Adrenal gland (tissue), 12 donors: ENCODE data around the gene PLEKHA5. TPM values are rescaled to one million over a fixed set of nuclear protein-coding genes. Genes with fewer than 3 reads are reported as not detected.

Experiments used
- DNase-seq, 7 donors: peaks; one replicate each; pipeline ENCODE4 v3.0.0-alpha.2; 2019 to 2020
- H3K27ac ChIP-seq, 5 donors: fragments of 200-600 bp; sonication (generic) in 4 of 5; 1 replicate in 3 of 5; 2 replicates in 2 of 5; pipeline versions ENCODE4 v1.5.1 to v1.8.0; 2016 to 2020; ENCODE audit warnings: mild to moderate bottlenecking in 1 of 5
- H3K27me3 ChIP-seq: fragments of 200-600 bp; 2 replicates; pipeline ENCODE4 v1.8.0; 2021
- H3K36me3 ChIP-seq, 2 donors: fragments of 200-600 bp; replicated peaks in 1 of 2; 1 replicate in 1 of 2; 2 replicates in 1 of 2; pipeline versions ENCODE4 v1.5.1 to v1.8.0; 2018 to 2022
- H3K4me1 ChIP-seq, 2 donors: fragments of 200-600 bp; replicated peaks in 1 of 2; 1 replicate in 1 of 2; 2 replicates in 1 of 2; pipeline versions ENCODE4 v1.5.1 to v1.8.0; 2018 to 2021
- H3K4me3 ChIP-seq, 4 donors: fragments of 200-600 bp; sonication (generic) in 3 of 4; one replicate each; pipeline ENCODE4 v1.5.1; 2016 to 2018
- H3K9me3 ChIP-seq, 3 donors: fragments of 200-600 bp; sonication (generic) in 1 of 3; replicated peaks in 1 of 3; 1 replicate in 2 of 3; 2 replicates in 1 of 3; pipeline versions ENCODE4 v1.5.1 to v1.8.0; 2016 to 2021
- CTCF ChIP-seq, 6 experiments: fragments of 450-650 bp in 4 of 6; fragments of 200-600 bp in 2 of 6; sonication (generic) in 1 of 6; IDR thresholded peaks; 1 replicate in 5 of 6; 2 replicates in 1 of 6; pipeline versions ENCODE4 v1.5.1 to v1.8.0; 2016 to 2021; ENCODE audit warnings: antibody characterized with exemption in 6 of 6, mild to moderate bottlenecking in 2 of 6, moderate library complexity in 1 of 6
- POLR2A ChIP-seq, 2 donors: fragments of 450-650 bp; IDR thresholded peaks; one replicate each; pipeline ENCODE4 v1.6.1; 2017; ENCODE audit warnings: antibody characterized with exemption in 2 of 2, mild to moderate bottlenecking in 2 of 2, moderate library complexity in 1 of 2
- WGBS, 4 donors: extraction: QIAGEN DNeasy Blood & Tissue Kit in 2 of 4; methylation state at CpG; one replicate each; pipeline versions ENCODE4 v1.1.5 to v1.1.7; 2013 to 2017; 5-methylcytosine and 5-hydroxymethylcytosine counted together
- intact Hi-C, 2 donors: fragments of 100-400 bp; cut with DNase I; formaldehyde crosslinking; loops; one replicate each; pipeline versions ENCODE4 v1.14.1 to v1.15.0; 2022 to 2023
- polyA plus RNA-seq, 3 donors: library from polyadenylated mRNA; stranded (reverse); fragments of 200-250 nt in 2 of 3; fragments of 350-450 nt in 1 of 3; fragmentation: Illumina TruSeq in 1 of 3; extraction: RNeasy Lipid Tissue Mini Kit (QIAGEN cat#74804) in 1 of 3; gene quantifications; one replicate each; pipeline ENCODE4 v1.2.3, GENCODE V29; 2013 to 2014
- total RNA-seq, 9 donors: library from RNA; depleted of rRNA in 4 of 9; stranded (reverse); fragments of >200 nt in 4 of 9; fragments of 120-200 nt in 1 of 9; fragmentation: NEBNext Ultra II Directional in 1 of 9; extraction: Animal tissue kit (Norgen Biotek cat#: 25700) in 1 of 9; gene quantifications; one replicate each; pipeline versions ENCODE4 v1.1.0 to v1.2.4, GENCODE V29; 2013 to 2023
- donor health status: healthy with polysubstance abuse.
- donor health status: Bipolar disorder and iron deficiency.
- donor health status: DM: yes; HTN: yes; CAD: no.
- donor health status: DM: no; HTN: no; CAD: no.
- donor health status: DM: no; HTN: no; CAD: no.
- donor health status: DM: yes; HTN: yes; CAD: no.

The PLEKHA5 gene
- total and polyA plus RNA-seq, 12 donors: 26.1 to 165 (median 95.7) TPM

- H3K36me3 ChIP-seq: no peaks in the 10 kb centered on the region
- H3K27ac ChIP-seq: peak overlapping the region in 2 of 5 donors; percentile 42 to 67
- H3K4me1 ChIP-seq: peaks cover 7 to 13% of the 10 kb centered on the region in 2 donors
- no peaks in the 10 kb centered on the region for H3K27me3 ChIP-seq
- H3K4me3 ChIP-seq: peak overlapping the region in 1 of 4 donors; percentile 30
- intact Hi-C loops: no loop called here
- DNase-seq: peak in 2 of 7 donors; percentile 40 to 51
- no peaks in the 10 kb centered on the region for H3K9me3 ChIP-seq
- WGBS, 4 donors: 47 to 54% (median 50%) methylated on average over 5 of the region's 5 CpGs
- TF ChIP-seq POLR2A (IDR thresholded peaks at IDR 0.05) (no peak), CTCF (IDR thresholded peaks at IDR 0.05) (no peak)
Measured at GRCh38 chr12:19322376-19322775, 192.8 kb downstream of the PLEKHA5 start.

DNA sequence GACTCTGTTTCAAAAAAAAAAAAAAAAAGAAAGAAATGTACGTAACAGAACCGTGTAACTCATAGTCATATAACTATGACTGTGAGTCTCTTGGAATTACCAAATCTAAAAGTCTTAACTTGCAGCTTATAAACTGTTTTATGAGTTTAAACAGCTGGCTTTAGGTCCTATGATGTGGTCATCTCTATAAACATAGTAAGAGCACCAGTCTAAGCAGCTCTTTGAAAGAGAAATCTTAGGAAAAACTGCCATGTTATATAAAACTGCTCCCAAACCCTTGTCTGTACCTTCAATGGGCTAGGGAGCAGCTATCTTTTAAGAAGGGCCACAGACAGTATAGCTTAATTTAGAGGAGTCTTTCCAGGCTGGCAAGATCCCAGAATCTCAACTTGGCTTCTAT lies 194.3 kb downstream of the PLEKHA5 start:
- Histone ChIP-seq H3K27ac (peak overlapping the region in 3 of 5 donors; percentile 24 to 67 (median 37)), H3K4me3 (peak overlapping the region in 1 of 4 donors; percentile 21), H3K4me1 (peaks cover 7 to 12% of the 10 kb centered on the region in 2 donors), H3K36me3 (no peaks in the 10 kb centered on the region), H3K27me3 (no peaks in the 10 kb centered on the region), H3K9me3 (no peaks in the 10 kb centered on the region)
- no peak for DNase-seq
- intact Hi-C loops: no loop called here
- no peak for TF ChIP-seq POLR2A (IDR thresholded peaks at IDR 0.05)
- no peak for TF ChIP-seq CTCF (IDR thresholded peaks at IDR 0.05)
- 39 to 44% (median 43%) methylated on average over 2 of the region's 2 CpGs for WGBS, 4 donors

DNA sequence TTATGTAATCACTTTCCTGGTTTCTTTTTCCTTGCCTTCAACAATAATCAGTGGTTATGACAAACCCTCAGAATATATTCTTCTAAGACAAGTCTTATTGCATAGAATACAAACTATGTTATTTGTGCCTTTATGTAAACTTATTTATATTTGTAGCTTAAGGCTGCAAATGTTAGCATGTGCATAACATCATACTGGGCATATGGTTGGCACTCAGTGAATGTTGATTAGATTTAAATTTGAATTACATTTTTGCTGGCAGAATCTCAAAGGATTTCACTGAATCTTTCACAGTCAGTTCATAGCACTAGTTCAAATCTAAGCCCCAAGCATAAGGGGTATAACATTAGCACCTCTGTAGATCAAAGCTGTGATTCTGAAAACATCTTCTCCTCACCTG lies 196.6 kb downstream of the PLEKHA5 start:
- H3K27ac ChIP-seq: no peak overlapping the region
- peaks cover 7 to 16% of the 10 kb centered on the region in 2 donors for H3K4me1 ChIP-seq
- TF ChIP-seq CTCF (IDR thresholded peaks at IDR 0.05) (no peak), POLR2A (IDR thresholded peaks at IDR 0.05) (no peak)
- H3K9me3 ChIP-seq: no peaks in the 10 kb centered on the region
- intact Hi-C loops: no loop called here
- no peaks in the 10 kb centered on the region for H3K36me3 ChIP-seq
- DNase-seq: no peak
- no peak overlapping the region for H3K4me3 ChIP-seq
- no peaks in the 10 kb centered on the region for H3K27me3 ChIP-seq

DNA sequence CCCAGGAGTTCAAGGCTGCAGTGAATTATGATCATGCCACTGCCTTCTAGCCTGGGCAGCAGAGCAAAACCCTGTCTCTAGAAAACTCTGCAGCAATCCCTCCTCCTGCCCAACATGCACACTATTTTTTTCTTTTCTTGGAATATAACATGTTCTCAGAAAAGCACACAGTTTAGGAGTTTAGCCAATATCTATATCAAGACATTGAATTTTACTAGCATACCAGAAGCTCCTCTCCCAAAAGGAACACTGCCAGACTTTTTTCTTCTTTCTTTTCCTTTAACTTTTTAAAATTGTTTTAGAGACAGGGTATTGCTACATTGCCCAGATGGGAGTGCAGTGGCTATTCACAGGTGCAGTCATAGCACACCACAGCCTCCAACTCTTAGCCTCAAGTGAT lies 202.7 kb downstream of the PLEKHA5 start:
- Histone ChIP-seq H3K4me1 (peaks cover 0 to 4% of the 10 kb centered on the region in 2 donors), H3K27me3 (no peaks in the 10 kb centered on the region), H3K27ac (peak overlapping the region in 2 of 5 donors; percentile 17 to 54), H3K9me3 (no peaks in the 10 kb centered on the region), H3K36me3 (peaks cover 0 to 3% of the 10 kb centered on the region in 2 donors), H3K4me3 (no peak overlapping the region)
- no peak for TF ChIP-seq CTCF (IDR thresholded peaks at IDR 0.05)
- no peak for TF ChIP-seq POLR2A (IDR thresholded peaks at IDR 0.05)
- intact Hi-C loops: no loop called here
- DNase-seq: no peak
